GM12875 (cell line): ENCODE measurements around the gene CASR.

ENCODE experiments used
- H3K4me3 ChIP-seq: one replicate; pipeline ENCODE4 v1.5.1; 2011; ENCODE audit warnings: low read depth, low read length, control low read depth
- TF ChIP-seq, protein P1 (sequence below): IDR thresholded peaks from 2 replicates; pipeline ENCODE4 v1.5.1; 2011; ENCODE audit warnings: low read depth, mild to moderate bottlenecking, control low read depth, inconsistent platforms, low read length, moderate library complexity, borderline replicate concordance; ENCODE audit not compliant: insufficient read depth

Gene CASR

DNA sequence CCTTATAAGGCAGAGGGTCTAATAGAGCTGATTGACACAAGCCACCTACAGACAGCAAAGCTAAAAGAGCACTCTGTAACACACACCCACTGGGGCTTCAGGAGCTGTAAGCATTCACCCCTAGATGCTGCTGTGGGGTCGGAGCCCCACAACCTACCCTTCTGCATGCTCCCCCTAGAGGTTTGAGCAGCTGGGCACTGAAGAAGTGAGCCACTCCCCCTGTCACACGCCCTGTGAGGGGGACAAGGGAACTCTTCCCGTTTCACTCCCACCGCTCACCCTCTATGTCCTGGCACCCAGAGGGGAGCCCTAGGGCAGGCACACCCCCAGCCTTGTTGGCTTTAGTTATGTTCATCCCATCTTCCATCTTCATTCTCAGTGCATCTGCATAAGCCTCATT, 132.2 kb downstream of the CASR start:
- TF ChIP-seq, protein P1, sequence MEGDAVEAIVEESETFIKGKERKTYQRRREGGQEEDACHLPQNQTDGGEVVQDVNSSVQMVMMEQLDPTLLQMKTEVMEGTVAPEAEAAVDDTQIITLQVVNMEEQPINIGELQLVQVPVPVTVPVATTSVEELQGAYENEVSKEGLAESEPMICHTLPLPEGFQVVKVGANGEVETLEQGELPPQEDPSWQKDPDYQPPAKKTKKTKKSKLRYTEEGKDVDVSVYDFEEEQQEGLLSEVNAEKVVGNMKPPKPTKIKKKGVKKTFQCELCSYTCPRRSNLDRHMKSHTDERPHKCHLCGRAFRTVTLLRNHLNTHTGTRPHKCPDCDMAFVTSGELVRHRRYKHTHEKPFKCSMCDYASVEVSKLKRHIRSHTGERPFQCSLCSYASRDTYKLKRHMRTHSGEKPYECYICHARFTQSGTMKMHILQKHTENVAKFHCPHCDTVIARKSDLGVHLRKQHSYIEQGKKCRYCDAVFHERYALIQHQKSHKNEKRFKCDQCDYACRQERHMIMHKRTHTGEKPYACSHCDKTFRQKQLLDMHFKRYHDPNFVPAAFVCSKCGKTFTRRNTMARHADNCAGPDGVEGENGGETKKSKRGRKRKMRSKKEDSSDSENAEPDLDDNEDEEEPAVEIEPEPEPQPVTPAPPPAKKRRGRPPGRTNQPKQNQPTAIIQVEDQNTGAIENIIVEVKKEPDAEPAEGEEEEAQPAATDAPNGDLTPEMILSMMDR = no peak
- no peak overlapping the region for H3K4me3 ChIP-seq

DNA sequence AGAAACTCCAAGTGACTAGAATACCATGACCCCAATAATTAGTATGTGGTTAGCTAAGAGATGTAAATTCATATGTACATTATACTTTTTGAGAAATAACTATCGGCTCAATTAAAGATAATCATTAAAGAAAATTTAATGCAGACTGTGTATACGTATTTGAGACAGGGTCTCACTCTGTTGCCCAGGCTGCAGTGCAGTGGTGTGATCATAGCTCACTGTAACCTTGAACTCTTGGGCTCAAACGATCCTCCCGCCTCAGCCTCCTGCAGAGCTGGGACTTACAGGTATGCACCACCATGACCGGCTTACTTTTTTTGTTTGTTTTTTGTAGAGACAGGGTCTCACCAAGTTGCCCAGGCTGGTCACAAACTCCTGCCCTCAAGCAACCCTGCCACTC, 132.9 kb downstream of the CASR start:
- H3K4me3 ChIP-seq = no peak overlapping the region
- TF ChIP-seq, protein P1 = no peak

DNA sequence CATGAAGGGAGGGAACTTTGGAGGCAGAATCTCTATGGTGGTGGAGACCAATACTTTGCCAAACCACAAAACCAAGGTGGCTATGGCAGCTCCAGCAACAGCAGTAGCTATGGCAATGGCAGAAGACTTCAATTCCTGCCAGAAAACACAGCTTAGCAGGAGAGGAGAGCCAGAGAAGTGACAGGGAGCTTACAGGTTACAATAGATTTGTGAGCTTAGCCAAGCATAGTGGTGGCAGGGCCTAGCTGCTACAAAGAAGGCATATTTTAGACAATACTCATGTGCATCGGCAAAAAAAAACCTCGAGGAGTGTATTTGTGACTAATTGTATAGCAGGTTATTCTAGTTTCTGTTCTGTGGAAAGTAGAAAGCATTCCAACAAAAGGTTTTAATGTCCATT, 135.2 kb downstream of the CASR start:
- TF ChIP-seq, protein P1 = no peak
- no peak overlapping the region for H3K4me3 ChIP-seq

DNA sequence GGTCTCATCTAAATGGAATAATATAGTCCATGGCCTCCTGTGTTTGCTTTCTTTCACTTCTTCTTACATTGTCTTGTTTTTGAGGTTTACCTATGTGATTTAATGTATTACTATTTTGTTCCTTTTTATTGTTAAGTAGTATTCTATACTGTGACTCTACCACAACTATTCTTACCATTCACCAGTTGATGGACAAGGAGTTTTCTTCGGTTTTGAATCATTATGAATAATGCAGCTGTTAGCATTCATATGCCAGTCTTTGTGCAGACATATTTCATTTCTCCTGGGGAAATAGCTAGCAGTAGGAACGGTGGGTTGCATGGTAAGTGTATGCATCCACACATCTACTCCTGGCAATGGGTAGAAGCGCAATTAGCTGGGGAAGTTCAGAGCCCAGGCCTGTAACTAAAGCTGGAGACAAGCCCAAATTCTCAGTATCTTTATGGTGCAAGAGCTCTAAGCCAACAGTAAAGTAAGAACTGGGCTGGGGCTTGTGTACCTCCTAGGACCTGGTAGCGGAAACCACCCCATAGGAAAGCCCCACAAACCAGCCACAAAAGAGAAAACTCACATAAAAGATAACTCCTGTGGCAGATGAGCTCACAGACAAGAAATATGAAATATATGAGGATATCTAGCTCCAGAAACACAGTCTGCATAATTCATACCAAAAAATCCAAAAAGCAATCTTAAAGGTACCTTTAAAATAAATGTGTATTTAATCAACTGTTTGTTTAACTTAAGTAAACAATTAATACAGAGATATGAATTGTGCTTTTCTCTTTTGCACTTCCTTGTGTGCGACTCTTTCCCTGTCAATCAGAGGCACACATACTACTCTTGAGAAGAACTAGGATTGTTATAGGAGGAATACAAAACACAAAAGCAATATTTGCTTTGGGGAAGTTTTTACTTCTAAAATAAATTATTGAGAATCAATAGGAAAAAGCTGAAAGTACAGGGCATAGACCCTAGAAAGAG, 138.9 kb downstream of the CASR start:
- TF ChIP-seq, protein P1 = no peak

DNA sequence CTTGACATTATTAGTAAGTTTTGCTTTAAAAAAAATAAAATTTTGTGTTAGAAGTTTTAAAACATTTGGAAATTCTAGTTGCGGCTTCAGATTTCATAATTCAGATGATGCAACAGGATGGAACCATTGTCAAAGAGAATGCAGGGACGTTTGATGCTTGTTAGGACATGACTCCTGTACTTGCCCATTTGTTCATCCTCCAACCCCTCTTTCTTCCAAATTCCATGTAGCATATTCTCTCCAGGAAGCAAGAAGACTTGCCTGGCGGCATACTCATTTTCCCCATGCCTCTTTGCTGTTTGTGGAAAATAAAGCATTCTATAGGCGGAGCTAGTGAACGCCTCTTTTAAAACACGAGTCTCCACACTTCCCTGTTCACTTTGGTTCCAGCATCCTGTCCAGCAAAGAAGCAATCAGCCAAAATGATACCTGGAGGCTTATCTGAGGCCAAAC, 141.4 kb downstream of the CASR start, which contains the start of gene CSTA:
Gene CSTA, plus strand, starts transcription at position 378 of the 453 bp plus-strand sequence. Its CDS starts 45 bp downstream, at position 423.
- H3K4me3 ChIP-seq = no peak within 1 kb of the TSS
- TF ChIP-seq, protein P1 = no peak

More for the DNA sequence above, 138.9 kb downstream of the CASR start:
- no peak overlapping the region for H3K4me3 ChIP-seq

DNA sequence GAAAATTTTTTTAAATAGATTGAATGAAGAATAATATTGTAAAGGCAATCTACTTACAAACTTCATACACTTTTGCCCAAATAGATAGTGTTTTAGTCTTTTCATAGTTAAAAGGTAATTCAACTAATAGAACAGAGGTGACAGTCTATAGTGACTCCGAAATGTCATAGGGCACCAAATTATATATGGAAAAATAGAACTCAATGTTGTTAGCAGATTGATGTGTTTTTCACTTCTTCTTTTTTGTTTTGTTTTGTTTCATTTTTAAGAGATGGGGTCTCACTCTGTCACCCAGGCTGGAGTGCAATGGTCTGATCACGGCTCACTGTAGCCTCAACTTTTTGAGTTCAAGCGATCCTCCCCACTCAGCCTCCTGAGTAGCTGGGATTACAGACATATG, 142.3 kb downstream of the CASR start:
- H3K4me3 ChIP-seq = no peak overlapping the region
- TF ChIP-seq, protein P1 = no peak

DNA sequence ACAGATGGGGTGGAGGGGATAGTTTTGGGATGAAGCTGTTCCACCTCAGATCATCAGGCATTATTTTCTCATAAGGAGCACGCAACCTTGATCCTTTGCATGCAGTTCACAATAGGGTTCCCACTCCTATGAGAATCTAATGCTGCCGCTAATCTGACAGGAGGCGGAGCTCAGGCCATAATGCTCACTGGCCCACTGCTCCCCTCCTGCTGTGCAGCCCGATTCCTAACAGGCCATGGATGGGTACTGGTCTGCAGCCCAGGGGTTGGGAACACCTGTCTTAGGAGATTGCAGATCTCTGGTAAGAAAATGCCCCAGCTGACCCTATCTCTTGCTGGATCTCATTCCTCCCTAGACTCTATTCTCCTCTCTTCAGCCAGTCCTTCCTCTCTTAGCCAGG, 148.4 kb downstream of the CASR start:
- TF ChIP-seq, protein P1 = no peak
- no peak overlapping the region for H3K4me3 ChIP-seq
